Measurements from ENCODE around the gene OTUD7B. TPM values are rescaled to one million over a fixed set of nuclear protein-coding genes. Genes with fewer than 3 reads are reported as not detected.

Gene OTUD7B
- total RNA-seq (2022; extraction: Qiagen RNA extraction; ENCODE audit: low read depth), result 8.2 to 13.0 TPM (median 11.6 TPM) in 5 replicates

GRCh38 chr1:150010393-150011115 lies at the start of gene OTUD7B:
Gene OTUD7B (minus strand): TSS chr1:150010726. CDS start chr1:149977510, 33,216 bp downstream.

GRCh38 chr1:149936170-149936991 lies 74.1 kb downstream of the OTUD7B start, which contains the start of gene MTMR11:
Gene MTMR11 (minus strand): TSS chr1:149936879. CDS start chr1:149936647, 232 bp downstream.

DNA sequence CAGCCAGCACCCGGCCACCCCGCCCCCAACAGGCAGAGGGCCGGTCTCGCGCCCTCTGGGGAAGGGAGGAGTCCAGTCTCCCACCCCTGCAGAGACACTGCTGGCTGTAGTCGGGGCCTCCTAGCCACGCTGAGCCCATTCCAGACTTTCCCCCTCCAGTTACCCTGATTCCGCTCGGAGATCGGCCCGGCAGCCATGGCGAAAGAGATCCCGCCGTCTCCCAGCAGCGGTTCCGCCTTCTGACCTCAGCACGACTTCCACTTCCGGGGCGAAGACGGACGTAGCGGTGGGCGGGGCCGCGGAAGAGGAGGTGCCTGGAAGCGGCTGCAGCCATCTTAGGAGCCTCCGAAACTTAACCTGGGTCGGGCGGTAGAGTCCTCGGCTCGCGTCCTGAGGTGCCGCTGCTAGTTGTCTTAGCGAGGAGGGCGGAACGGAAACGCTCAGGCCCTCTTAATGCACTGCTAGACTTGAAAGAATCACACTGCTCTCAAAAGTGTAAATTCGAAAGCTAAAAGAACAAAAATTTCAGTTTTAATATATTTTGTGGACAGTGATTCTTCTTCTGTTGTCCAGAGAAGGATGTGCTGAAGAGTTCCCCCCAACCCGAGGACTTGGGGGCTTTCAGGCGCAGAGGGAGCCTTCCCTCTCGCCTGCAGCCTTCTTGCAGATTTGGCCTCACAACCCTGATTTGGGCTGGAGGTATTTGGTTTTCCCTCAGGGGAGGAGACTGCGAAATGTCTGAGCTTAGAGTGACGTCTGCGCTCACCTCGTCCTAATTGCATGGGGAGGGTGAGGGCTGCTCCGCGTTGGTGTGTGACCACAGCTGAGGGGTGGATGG lies 82.7 kb downstream of the OTUD7B start, which contains the start of gene SF3B4:
Gene SF3B4, minus strand, starts transcription at position 241 of the 838 bp plus-strand sequence. Its CDS starts 44 bp downstream, at position 197.

DNA sequence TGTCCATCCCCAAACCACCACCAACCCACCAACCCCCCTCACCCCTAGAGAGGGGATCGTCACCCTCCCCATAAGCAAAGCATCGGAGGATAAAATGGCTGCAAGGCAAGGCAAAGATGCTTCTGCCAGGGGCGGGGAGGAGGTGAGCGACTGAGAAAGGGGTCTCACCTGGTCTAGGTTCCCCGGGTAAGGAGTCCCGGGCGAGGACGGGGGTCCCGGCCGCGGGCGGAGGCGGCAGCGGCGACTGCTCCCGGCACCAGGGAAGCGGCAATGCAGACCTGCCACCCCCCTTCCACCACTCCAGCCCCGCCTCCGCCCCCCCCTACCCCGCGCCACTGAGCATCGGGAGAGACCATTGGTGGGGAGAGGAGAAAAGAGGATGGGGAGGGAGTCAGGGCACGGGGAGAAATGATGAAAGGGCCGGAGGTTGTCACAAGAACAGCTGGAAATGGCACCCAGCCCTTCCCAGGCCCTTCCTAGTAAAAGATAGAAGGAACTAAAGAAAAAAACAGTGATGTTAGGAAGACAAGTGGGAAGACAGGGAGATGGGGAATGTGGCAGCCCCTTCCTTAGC lies 92.9 kb downstream of the OTUD7B start, which contains the start of gene SV2A:
Gene SV2A, minus strand, starts transcription at position 274 of the 574 bp plus-strand sequence. CDS start 4,004 bp downstream, outside the sequence.

GRCh38 chr1:149899460-149900284 lies 110.9 kb downstream of the OTUD7B start, which contains the start of gene BOLA1:
Gene BOLA1 (plus strand): TSS chr1:149899568. CDS start chr1:149900060, 492 bp downstream.

Other genes starting within 250 kb of the OTUD7B start
- not detected in 5 replicates for gene FCGR1A, start 228.0 kb downstream of the OTUD7B start, total RNA-seq (2022; extraction: Qiagen RNA extraction; ENCODE audit: low read depth)
- 12.1 to 29.0 TPM (median 24.1 TPM) in 5 replicates for gene BOLA1, start 111.2 kb downstream of the OTUD7B start, total RNA-seq (2022; extraction: Qiagen RNA extraction; ENCODE audit: low read depth)
- 0.06 to 0.15 TPM (median 0.09 TPM) in 5 replicates for gene SV2A, start 92.9 kb downstream of the OTUD7B start, total RNA-seq (2022; extraction: Qiagen RNA extraction; ENCODE audit: low read depth)
- 127 to 142 TPM (median 131 TPM) in 5 replicates for gene SF3B4, start 82.9 kb downstream of the OTUD7B start, total RNA-seq (2022; extraction: Qiagen RNA extraction; ENCODE audit: low read depth)
- 6.6 to 10.4 TPM (median 9.3 TPM) in 5 replicates for gene MTMR11, start 73.8 kb downstream of the OTUD7B start, total RNA-seq (2022; extraction: Qiagen RNA extraction; ENCODE audit: low read depth)
- gene VPS45, start 57.0 kb upstream of the OTUD7B start, total RNA-seq (2022; extraction: Qiagen RNA extraction; ENCODE audit: low read depth), result 14.6 to 17.0 TPM (median 16.4 TPM) in 5 replicates
- 6.2 to 8.9 TPM (median 7.6 TPM) in 5 replicates for gene PLEKHO1, start 139.2 kb upstream of the OTUD7B start, total RNA-seq (2022; extraction: Qiagen RNA extraction; ENCODE audit: low read depth)
- 34.7 to 90.7 TPM (median 46.0 TPM) in 5 replicates for gene ANP32E, start 225.4 kb upstream of the OTUD7B start, total RNA-seq (2022; extraction: Qiagen RNA extraction; ENCODE audit: low read depth)
- gene CA14, start 247.0 kb upstream of the OTUD7B start, total RNA-seq (2022; extraction: Qiagen RNA extraction; ENCODE audit: low read depth), result not detected in 5 replicates

Measured in A549 treated with ZK216348 at 1 μM for 4 hours (cell line).